HepG2 (cell line): ENCODE results near the gene EDEM1.

Source experiments
- CTCF ChIP-seq: sonication (generic); formaldehyde crosslinking; IDR thresholded peaks from 2 replicates; pipeline ENCODE4 v1.5.0; 2020; ENCODE audit warnings: mild to moderate bottlenecking, missing genetic modification reagents, moderate library complexity
- TAF15 ChIP-seq: fragments of 200-400 bp; formaldehyde crosslinking; IDR thresholded peaks from one replicate; pipeline ENCODE4 v1.6.1; 2018; ENCODE audit warnings: mild to moderate bottlenecking, low read depth, low read length; ENCODE audit not compliant: poor library complexity, severe bottlenecking
- ZNF879 ChIP-seq: sonication (generic); formaldehyde crosslinking; IDR thresholded peaks from 2 replicates; pipeline ENCODE4 v1.8.1; 2023; ENCODE audit warnings: missing genetic modification reagents

- TF ChIP-seq ZNF879 (CRISPR knock-in tag) (no peak), CTCF (CRISPR knock-in tag) (no peak), TAF15 (no peak)
Measured at GRCh38 chr3:5248822-5249221, 61.3 kb downstream of the EDEM1 start.
